ENCODE measurements around the gene NAV1.
"Not testable (repeated sequence)": the region's sequence is repeated elsewhere in the genome, so short reads cannot be mapped to it uniquely, and the experiment has no call there.

NAV1 gene

DNA sequence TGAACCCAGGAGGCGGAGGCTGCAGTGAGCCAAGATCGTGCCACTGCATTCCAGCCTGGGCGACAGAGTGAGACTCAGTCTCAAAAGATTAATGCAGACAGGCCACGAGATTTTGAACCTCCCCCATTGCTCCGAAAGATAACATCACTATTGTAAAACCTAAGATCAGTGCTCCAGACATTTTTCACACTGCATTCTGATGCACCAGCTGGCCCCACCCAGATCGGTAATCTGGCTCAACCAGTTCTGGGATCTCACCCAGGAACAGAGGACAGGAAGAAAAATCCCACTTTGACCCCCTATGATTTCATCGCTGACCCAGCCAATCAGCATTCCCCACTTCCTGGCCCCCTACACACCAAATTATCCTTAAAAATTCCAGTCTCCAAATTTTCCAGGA is 21.3 kb upstream of the NAV1 start:
- Histone ChIP-seq H3K4me3 (replicated peaks; ENCODE audit: insufficient read depth, low read length) (no peak overlapping the region), H3K27ac (replicated peaks) (no peak overlapping the region), H3K27me3 (ENCODE audit: insufficient read depth, poor library complexity, severe bottlenecking) (no peaks in the 10 kb centered on the region)
- TF ChIP-seq, protein P1, sequence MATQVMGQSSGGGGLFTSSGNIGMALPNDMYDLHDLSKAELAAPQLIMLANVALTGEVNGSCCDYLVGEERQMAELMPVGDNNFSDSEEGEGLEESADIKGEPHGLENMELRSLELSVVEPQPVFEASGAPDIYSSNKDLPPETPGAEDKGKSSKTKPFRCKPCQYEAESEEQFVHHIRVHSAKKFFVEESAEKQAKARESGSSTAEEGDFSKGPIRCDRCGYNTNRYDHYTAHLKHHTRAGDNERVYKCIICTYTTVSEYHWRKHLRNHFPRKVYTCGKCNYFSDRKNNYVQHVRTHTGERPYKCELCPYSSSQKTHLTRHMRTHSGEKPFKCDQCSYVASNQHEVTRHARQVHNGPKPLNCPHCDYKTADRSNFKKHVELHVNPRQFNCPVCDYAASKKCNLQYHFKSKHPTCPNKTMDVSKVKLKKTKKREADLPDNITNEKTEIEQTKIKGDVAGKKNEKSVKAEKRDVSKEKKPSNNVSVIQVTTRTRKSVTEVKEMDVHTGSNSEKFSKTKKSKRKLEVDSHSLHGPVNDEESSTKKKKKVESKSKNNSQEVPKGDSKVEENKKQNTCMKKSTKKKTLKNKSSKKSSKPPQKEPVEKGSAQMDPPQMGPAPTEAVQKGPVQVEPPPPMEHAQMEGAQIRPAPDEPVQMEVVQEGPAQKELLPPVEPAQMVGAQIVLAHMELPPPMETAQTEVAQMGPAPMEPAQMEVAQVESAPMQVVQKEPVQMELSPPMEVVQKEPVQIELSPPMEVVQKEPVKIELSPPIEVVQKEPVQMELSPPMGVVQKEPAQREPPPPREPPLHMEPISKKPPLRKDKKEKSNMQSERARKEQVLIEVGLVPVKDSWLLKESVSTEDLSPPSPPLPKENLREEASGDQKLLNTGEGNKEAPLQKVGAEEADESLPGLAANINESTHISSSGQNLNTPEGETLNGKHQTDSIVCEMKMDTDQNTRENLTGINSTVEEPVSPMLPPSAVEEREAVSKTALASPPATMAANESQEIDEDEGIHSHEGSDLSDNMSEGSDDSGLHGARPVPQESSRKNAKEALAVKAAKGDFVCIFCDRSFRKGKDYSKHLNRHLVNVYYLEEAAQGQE (IDR thresholded peaks at IDR 0.05; ENCODE audit: insufficient replicate concordance, low read depth) = no peak
- no peak for TF ChIP-seq POLR2AphosphoS5 (IDR thresholded peaks at IDR 0.05; ENCODE audit: low read depth)
- TF ChIP-seq, protein P2, sequence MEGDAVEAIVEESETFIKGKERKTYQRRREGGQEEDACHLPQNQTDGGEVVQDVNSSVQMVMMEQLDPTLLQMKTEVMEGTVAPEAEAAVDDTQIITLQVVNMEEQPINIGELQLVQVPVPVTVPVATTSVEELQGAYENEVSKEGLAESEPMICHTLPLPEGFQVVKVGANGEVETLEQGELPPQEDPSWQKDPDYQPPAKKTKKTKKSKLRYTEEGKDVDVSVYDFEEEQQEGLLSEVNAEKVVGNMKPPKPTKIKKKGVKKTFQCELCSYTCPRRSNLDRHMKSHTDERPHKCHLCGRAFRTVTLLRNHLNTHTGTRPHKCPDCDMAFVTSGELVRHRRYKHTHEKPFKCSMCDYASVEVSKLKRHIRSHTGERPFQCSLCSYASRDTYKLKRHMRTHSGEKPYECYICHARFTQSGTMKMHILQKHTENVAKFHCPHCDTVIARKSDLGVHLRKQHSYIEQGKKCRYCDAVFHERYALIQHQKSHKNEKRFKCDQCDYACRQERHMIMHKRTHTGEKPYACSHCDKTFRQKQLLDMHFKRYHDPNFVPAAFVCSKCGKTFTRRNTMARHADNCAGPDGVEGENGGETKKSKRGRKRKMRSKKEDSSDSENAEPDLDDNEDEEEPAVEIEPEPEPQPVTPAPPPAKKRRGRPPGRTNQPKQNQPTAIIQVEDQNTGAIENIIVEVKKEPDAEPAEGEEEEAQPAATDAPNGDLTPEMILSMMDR (IDR thresholded peaks at IDR 0.05; ENCODE audit: insufficient read depth, low read length) = no peak
- TF ChIP-seq SPI1 (IDR thresholded peaks at IDR 0.05; ENCODE audit: borderline replicate concordance, low read depth) = no peak
- no peak for TF ChIP-seq GABPA (IDR thresholded peaks at IDR 0.05; ENCODE audit: low read depth)
- DNase-seq (ENCODE audit: low read depth in 1 of 2, low spot score in 1 of 2) = no peak

DNA sequence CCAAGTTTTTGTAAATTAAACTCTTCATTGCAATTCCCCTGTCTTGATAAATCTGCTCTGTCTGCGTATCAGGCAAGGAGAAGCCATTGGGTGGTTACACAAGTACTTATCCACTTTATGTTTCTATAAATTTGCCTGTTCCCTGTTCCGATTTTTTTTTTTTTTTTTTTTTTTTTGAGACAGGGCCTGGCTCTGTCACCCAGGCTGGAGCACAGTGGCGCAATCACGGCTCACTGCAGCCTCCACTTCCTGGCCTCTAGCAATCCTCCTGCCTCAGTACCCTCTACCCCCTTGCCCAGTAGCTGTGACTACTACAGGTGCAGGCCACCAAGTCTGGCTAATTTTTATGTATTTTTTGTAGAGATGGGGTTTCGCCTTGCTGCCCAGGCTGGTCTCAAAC is 20.9 kb upstream of the NAV1 start:
- no peak for DNase-seq (ENCODE audit: low read depth in 1 of 2, low spot score in 1 of 2)
- no peak overlapping the region for H3K27ac ChIP-seq (replicated peaks)

DNA sequence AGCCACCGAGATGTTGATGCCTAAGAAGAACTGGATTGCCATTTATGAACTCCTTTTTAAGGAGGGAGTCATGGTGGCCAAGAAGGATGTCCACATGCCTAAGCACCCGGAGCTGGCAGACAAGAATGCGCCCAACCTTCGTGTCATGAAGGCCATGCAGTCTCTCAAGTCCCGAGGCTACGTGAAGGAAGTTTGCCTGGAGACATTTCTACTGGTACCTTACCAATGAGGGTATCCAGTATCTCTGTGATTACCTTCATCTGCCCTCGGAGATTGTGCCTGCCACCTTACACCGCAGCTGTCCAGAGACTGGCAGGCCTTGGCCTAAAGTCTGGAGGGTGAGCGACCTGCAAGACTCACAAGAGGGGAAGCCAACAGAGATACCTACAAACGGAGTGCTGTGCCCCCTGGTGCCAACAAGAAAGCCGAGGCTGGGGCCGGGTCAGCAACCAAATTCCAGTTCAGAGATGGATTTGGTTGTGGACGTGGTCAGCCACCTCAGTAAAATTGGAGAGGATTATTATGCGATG is 18.8 kb upstream of the NAV1 start:
- not testable (repeated sequence) for DNase-seq (ENCODE audit: low read depth in 1 of 2, low spot score in 1 of 2); H3K27me3 ChIP-seq (ENCODE audit: insufficient read depth, poor library complexity, severe bottlenecking); H3K4me3 ChIP-seq (replicated peaks; ENCODE audit: insufficient read depth, low read length); H3K27ac ChIP-seq (replicated peaks)

More for the DNA sequence above, 20.9 kb upstream of the NAV1 start:
- TF ChIP-seq, protein P1 (IDR thresholded peaks at IDR 0.05; ENCODE audit: insufficient replicate concordance, low read depth) = no peak
- TF ChIP-seq POLR2AphosphoS5 (IDR thresholded peaks at IDR 0.05; ENCODE audit: low read depth) (no peak), GABPA (IDR thresholded peaks at IDR 0.05; ENCODE audit: low read depth) (no peak), SPI1 (IDR thresholded peaks at IDR 0.05; ENCODE audit: borderline replicate concordance, low read depth) (no peak)
- TF ChIP-seq, protein P2 (IDR thresholded peaks at IDR 0.05; ENCODE audit: insufficient read depth, low read length) = no peak
- H3K27me3 ChIP-seq (ENCODE audit: insufficient read depth, poor library complexity, severe bottlenecking) = no peaks in the 10 kb centered on the region
- no peak overlapping the region for H3K4me3 ChIP-seq (replicated peaks; ENCODE audit: insufficient read depth, low read length)

DNA sequence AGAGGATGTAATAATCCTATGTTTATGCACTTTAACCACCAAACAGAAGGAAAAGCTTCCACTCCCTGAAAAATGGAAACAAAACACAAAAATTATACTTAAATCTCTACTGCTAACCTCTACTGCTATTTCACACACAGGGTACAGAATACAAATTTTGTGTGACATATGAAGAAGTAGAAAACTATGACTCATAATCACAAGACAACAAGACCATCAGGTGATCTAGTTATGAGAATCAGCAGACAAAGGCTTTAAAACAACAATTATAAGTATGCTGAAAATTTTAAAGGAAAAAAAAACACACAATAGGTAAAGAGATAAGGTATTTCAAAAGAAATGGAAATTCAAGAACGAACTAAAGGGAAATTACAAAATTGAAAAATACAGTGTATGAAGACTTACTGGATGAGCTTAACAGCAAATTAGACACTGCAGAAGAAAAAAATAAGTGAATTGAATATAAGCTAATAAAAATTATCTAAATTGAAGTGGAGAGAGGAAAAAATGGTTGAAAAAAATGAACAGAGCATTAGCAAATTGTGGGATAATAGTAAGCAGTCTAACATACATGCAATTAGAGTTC is 13.6 kb upstream of the NAV1 start:
- TF ChIP-seq, protein P2 (IDR thresholded peaks at IDR 0.05; ENCODE audit: insufficient read depth, low read length) = no peak
- TF ChIP-seq, protein P1 (IDR thresholded peaks at IDR 0.05; ENCODE audit: insufficient replicate concordance, low read depth) = no peak
- TF ChIP-seq SPI1 (IDR thresholded peaks at IDR 0.05; ENCODE audit: borderline replicate concordance, low read depth) (no peak), GABPA (IDR thresholded peaks at IDR 0.05; ENCODE audit: low read depth) (no peak)
- no peak overlapping the region for H3K27ac ChIP-seq (replicated peaks)
- no peak overlapping the region for H3K4me3 ChIP-seq (replicated peaks; ENCODE audit: insufficient read depth, low read length)
- no peak for DNase-seq (ENCODE audit: low read depth in 1 of 2, low spot score in 1 of 2)
- no peaks in the 10 kb centered on the region for H3K27me3 ChIP-seq (ENCODE audit: insufficient read depth, poor library complexity, severe bottlenecking)

Measured in HL-60 (cell line).